Measurements from ENCODE around the gene SNX22. TPM values are rescaled to one million over a fixed set of nuclear protein-coding genes. Genes with fewer than 3 reads are reported as not detected.

Gene SNX22
- total and polyA plus RNA-seq, 7 donors = 0.06 to 0.31 (median 0.17) TPM

DNA sequence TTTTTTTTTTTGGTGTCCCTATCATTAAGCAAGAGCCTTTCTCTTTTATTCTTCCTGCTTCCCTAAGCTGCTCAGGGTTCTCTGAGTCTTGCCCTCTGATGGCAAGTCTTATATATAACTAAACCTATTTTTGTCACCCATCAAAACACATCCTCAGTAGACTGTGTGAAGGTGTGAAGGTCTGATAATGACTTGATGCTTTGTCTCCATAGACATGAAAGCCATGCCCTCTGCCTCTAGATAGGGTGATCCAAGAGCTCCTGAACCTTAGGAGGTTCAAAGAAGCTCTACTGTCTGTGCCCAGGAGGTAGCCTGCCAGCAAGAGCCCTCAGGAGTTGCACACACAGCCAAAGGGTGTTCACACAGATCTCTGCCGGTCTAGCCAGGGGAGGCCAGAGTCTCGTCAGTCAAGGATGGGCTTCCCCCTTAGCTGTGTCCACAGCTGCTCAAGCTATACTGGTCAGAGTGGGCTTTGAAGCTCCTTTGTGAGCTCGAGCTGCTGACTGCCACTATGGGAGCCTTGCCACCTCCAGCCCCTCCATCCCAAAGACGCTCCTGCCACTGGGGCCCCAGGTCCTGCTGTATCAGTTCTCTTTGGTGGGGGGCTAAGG, 13.1 kb upstream of the SNX22 start:
- no peak for ATAC-seq
- Histone ChIP-seq H3K9me3 (no peaks in the 10 kb centered on the region), H3K4me1 (no peaks in the 10 kb centered on the region), H3K27ac (no peak overlapping the region), H3K4me3 (no peak overlapping the region), H3K27me3 (ENCODE audit: insufficient read depth in 3 of 3, low read length in 2 of 3) (no peaks in the 10 kb centered on the region), H3K36me3 (ENCODE audit: insufficient read depth in 1 of 2, low read depth in 1 of 2) (peaks cover 14 to 92% of the 10 kb centered on the region in 2 donors)
- no peak for TF ChIP-seq CTCF (IDR thresholded peaks at IDR 0.05)
- intact Hi-C loops (cut with DNase I) = no loop called here
- no peak for DNase-seq
- WGBS, 3 donors = 81 to 90% (median 85%) methylated on average over 4 of the region's 4 CpGs

DNA sequence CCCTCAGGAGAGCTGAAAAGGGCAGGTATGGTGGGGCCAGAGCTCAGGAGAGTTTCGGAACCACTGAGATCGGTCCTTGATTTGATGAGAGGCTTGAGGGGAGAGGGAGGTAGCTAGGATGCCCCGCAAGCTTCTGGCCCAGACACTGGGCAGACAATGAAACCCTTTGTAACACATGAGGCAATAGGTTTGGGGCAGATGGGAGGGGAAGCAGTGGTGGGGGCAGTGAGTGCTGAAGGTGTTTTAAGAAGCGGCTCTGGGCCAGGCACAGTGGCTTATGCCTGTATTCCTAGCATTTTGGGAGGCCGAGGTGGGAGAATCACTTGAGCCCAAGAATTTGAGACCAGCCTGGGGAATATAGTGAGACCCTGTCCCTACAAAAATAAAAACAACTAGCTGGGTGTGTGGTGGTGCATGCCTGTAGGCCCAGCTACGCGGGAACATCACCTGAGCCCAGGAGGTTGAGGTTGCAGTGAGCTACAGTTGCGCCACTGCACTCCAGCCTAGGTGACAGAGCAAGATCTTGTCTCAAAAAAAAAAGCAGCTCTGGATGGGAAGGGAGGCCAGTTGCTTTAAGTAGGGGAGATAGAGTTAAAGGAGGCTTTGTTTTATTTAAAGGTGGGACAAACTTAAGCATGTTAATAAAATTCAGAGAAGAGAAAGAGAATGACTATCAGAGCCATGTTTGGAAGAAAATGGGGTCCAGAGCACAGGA, 9.6 kb upstream of the SNX22 start:
- DNase-seq = no peak
- ATAC-seq = no peak
- intact Hi-C loops (cut with DNase I) = no loop called here
- H3K9me3 ChIP-seq = no peaks in the 10 kb centered on the region
- no peaks in the 10 kb centered on the region for H3K4me1 ChIP-seq
- H3K36me3 ChIP-seq (ENCODE audit: insufficient read depth in 1 of 2, low read depth in 1 of 2) = peaks cover 2 to 81% of the 10 kb centered on the region in 2 donors
- TF ChIP-seq CTCF (IDR thresholded peaks at IDR 0.05) = no peak
- H3K4me3 ChIP-seq = no peak overlapping the region
- WGBS, 3 donors = 96 to 97% (median 96%) methylated on average over 8 of the region's 8 CpGs
- no peaks in the 10 kb centered on the region for H3K27me3 ChIP-seq (ENCODE audit: insufficient read depth in 3 of 3, low read length in 2 of 3)
- H3K27ac ChIP-seq = no peak overlapping the region

DNA sequence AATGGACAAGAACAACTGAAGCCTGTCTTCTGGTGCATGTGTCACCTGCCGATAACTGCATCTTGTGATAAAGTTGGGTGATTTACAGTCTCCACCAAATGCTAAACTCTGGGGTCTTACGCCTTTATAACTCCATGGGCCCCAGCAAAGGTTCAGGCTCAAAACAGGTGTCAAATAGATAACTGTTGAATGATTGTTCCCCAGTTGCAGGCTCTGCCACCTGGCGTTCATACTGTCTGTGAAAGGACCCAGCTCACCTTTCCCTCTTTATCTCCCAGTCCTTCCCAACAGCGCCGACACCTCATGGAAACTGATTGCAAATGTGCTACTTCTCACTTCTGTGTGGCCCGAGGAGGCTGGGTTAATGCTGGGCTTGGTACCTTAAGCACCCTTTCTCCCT, 8.3 kb upstream of the SNX22 start:
- TF ChIP-seq CTCF (IDR thresholded peaks at IDR 0.05) = no peak

DNA sequence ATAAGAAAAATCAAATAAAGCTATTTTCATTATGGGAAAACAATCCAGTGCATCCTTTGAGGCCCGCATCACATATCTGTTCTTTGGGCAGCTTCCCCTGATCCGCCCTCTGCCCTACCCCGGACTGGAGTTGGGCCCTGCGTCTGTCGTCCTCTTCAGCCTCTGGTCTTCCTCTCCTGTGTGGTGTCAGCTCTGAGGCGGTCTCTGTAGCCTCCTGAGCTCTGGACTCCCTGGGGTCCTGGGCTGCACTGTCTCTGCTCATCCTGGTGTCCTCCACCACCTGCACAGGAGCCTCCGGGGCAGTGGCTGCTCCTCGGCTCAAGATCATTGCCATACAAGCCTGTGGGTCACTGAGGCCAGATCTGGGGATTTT, 7.4 kb upstream of the SNX22 start:
- Histone ChIP-seq H3K36me3 (ENCODE audit: insufficient read depth in 1 of 2, low read depth in 1 of 2) (peaks cover 0 to 60% of the 10 kb centered on the region in 2 donors), H3K27me3 (ENCODE audit: insufficient read depth in 3 of 3, low read length in 2 of 3) (no peaks in the 10 kb centered on the region), H3K9me3 (no peaks in the 10 kb centered on the region), H3K27ac (no peak overlapping the region), H3K4me1 (no peaks in the 10 kb centered on the region), H3K4me3 (no peak overlapping the region)
- 82 to 87% (median 82%) methylated on average over 8 of the region's 8 CpGs for WGBS, 3 donors
- DNase-seq (no peak), ATAC-seq (no peak)
- intact Hi-C loops (cut with DNase I) = no loop called here
- no peak for TF ChIP-seq CTCF (IDR thresholded peaks at IDR 0.05)

More for the DNA sequence above, 8.3 kb upstream of the SNX22 start:
- H3K4me3 ChIP-seq = no peak overlapping the region
- DNase-seq = no peak
- 84 to 92% (median 88%) methylated on average over 6 of the region's 6 CpGs for WGBS, 3 donors
- no peak overlapping the region for H3K27ac ChIP-seq
- no peak for ATAC-seq
- no peaks in the 10 kb centered on the region for H3K4me1 ChIP-seq
- peaks cover 0 to 68% of the 10 kb centered on the region in 2 donors for H3K36me3 ChIP-seq (ENCODE audit: insufficient read depth in 1 of 2, low read depth in 1 of 2)
- intact Hi-C loops (cut with DNase I) = no loop called here
- H3K27me3 ChIP-seq (ENCODE audit: insufficient read depth in 3 of 3, low read length in 2 of 3) = no peaks in the 10 kb centered on the region
- no peaks in the 10 kb centered on the region for H3K9me3 ChIP-seq

Data from psoas muscle (tissue), 8 donors.